Measurements from ENCODE around the gene ZNF615. TPM values are rescaled to one million over a fixed set of nuclear protein-coding genes. Genes with fewer than 3 reads are reported as not detected.
"Not testable (repeated sequence)": the region's sequence is repeated elsewhere in the genome, so short reads cannot be mapped to it uniquely, and the experiment has no call there.

The ZNF615 gene
- total and polyA plus RNA-seq, 3 donors from 2014 or later, result 4.7 to 10.3 (median 8.8) TPM

- 96 to 97% methylated on average over 12 of the region's 12 CpGs for WGBS, 2 donors
- Histone ChIP-seq H3K27ac (no peak overlapping the region), H3K4me3 (no peak overlapping the region), H3K9me3 (no peaks in the 10 kb centered on the region), H3K27me3 (no peaks in the 10 kb centered on the region), H3K4me1 (no peaks in the 10 kb centered on the region), H3K36me3 (ENCODE audit: low read depth, missing control alignments) (peaks cover 5% of the 10 kb centered on the region)
- TF ChIP-seq, protein P1, sequence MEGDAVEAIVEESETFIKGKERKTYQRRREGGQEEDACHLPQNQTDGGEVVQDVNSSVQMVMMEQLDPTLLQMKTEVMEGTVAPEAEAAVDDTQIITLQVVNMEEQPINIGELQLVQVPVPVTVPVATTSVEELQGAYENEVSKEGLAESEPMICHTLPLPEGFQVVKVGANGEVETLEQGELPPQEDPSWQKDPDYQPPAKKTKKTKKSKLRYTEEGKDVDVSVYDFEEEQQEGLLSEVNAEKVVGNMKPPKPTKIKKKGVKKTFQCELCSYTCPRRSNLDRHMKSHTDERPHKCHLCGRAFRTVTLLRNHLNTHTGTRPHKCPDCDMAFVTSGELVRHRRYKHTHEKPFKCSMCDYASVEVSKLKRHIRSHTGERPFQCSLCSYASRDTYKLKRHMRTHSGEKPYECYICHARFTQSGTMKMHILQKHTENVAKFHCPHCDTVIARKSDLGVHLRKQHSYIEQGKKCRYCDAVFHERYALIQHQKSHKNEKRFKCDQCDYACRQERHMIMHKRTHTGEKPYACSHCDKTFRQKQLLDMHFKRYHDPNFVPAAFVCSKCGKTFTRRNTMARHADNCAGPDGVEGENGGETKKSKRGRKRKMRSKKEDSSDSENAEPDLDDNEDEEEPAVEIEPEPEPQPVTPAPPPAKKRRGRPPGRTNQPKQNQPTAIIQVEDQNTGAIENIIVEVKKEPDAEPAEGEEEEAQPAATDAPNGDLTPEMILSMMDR (IDR thresholded peaks at IDR 0.05), result no peak
- no peak for TF ChIP-seq POLR2A (IDR thresholded peaks at IDR 0.05)
- intact Hi-C loops (cut with DNase I; ENCODE audit: low total_unique reads), result no loop called here
- DNase-seq, result no peak
These were observed 26.2 kb upstream of the ZNF615 start for GRCh38 chr19:52034051-52034728.

GRCh38 chr19:52028780-52029123 lies 20.7 kb upstream of the ZNF615 start:
- no peaks in the 10 kb centered on the region for H3K9me3 ChIP-seq

DNA sequence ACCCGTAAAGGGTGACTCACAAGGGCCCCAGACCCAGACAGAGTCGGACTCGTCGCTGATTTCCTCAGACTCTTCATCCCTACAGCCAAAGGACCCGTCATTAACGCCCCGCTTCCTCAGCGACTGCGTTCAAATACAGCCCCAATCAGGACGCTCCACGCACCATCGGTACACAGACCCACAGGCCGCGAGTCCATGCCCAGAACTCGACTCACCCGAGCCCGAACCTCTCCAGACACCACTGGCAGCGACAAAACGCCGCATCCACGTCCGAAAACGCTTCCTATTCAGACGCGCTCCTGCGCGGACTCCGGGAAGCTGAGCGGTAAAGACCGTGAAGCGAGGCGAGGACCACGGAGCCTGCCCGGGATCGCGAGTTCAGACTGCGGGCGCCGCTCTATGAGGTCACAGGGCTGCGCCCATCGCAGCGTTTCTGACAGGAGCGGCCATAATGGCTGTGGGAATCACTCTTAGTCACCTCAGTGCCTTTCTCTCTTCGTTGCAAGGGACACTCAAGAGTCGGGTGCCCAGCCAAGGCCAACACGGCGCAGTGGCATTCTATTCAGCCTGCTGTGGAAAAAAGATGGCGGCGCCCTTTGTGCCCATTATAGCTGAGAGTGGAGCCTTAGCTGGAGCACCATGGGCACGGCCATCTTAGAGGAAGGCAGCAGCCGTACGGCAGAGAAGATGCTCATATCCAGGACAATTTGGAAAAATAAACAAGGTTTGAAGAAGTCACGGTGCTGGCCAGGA lies 20.2 kb upstream of the ZNF615 start, which contains the start of gene ZNF614:
Gene ZNF614, minus strand, starts transcription at position 353 of the 753 bp plus-strand sequence. CDS start 2,634 bp downstream, outside the sequence.
- TF ChIP-seq, protein P1 (IDR thresholded peaks at IDR 0.05), result no peak
- TF ChIP-seq POLR2A (IDR thresholded peaks at IDR 0.05), result no peak
- peak; percentile 94 for DNase-seq
- Histone ChIP-seq H3K4me3 (peak within 1 kb of the TSS; percentile 58 to 79), H3K27ac (peak within 1 kb of the TSS; percentile 81 to 92), H3K9me3 (no peaks in the 10 kb centered on the region), H3K36me3 (ENCODE audit: low read depth, missing control alignments) (peaks cover 5% of the 10 kb centered on the region), H3K4me1 (peaks cover 6% of the 10 kb centered on the region), H3K27me3 (no peaks in the 10 kb centered on the region)
- intact Hi-C loops (cut with DNase I; ENCODE audit: low total_unique reads), result no loop called here
- 0 to 1% methylated on average over 32 to 51 of the region's 53 CpGs for WGBS, 2 donors

More at GRCh38 chr19:52028780-52029123, 20.7 kb upstream of the ZNF615 start:
- Histone ChIP-seq H3K27me3 (no peaks in the 10 kb centered on the region), H3K27ac (peak overlapping the region; percentile 81 to 92), H3K4me3 (peak overlapping the region; percentile 58 to 79), H3K4me1 (peaks cover 6% of the 10 kb centered on the region), H3K36me3 (ENCODE audit: low read depth, missing control alignments) (peaks cover 5% of the 10 kb centered on the region)
- WGBS, 2 donors, result 14 to 16% methylated on average over 5 of the region's 5 CpGs
- intact Hi-C loops (cut with DNase I; ENCODE audit: low total_unique reads), result no loop called here
- DNase-seq, result no peak
- TF ChIP-seq, protein P1 (IDR thresholded peaks at IDR 0.05), result no peak
- TF ChIP-seq POLR2A (IDR thresholded peaks at IDR 0.05), result no peak

GRCh38 chr19:52026255-52026990 lies 18.4 kb upstream of the ZNF615 start:
- H3K9me3 ChIP-seq; H3K27me3 ChIP-seq; H3K4me3 ChIP-seq; H3K4me1 ChIP-seq; H3K36me3 ChIP-seq (ENCODE audit: low read depth, missing control alignments); intact Hi-C loops (cut with DNase I; ENCODE audit: low total_unique reads); H3K27ac ChIP-seq; DNase-seq: not testable (repeated sequence)
- WGBS, 2 donors, result 79 to 84% methylated on average over 15 of the region's 15 CpGs

DNA sequence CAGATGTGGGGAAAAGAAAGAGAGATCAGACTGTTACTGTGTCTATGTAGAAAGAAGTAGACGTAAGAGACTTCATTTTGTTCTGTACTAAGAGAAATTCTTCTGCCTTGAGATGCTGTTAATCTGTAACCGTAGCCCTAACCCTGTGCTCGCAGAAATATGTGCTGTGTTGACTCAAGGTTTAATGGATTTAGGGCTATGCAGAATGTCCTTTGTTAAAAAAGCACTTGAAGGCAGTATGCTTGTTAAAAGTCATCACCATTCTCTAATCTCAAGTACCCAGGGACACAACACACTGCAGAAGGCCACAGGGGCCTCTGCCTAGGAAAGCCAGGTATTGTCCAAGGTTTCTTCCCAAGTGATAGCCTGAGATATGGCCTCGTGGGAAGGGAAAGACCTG lies 16.5 kb upstream of the ZNF615 start:
- DNase-seq; H3K9me3 ChIP-seq; H3K4me1 ChIP-seq; intact Hi-C loops (cut with DNase I; ENCODE audit: low total_unique reads); H3K4me3 ChIP-seq; H3K36me3 ChIP-seq (ENCODE audit: low read depth, missing control alignments); H3K27me3 ChIP-seq; H3K27ac ChIP-seq: not testable (repeated sequence)
- WGBS, 2 donors, result 94 to 97% methylated on average over 4 of the region's 4 CpGs

Measured in testis (tissue), 3 donors.